SHP77 treated with DMSO at 0.1 percent for 48 hours (cell line): ENCODE data around the gene EVX2.

Source experiments
- DNase-seq: peaks from one replicate; lab custom pipeline; 2025; lab: John Stamatoyannopoulos, UW

Gene EVX2

DNA sequence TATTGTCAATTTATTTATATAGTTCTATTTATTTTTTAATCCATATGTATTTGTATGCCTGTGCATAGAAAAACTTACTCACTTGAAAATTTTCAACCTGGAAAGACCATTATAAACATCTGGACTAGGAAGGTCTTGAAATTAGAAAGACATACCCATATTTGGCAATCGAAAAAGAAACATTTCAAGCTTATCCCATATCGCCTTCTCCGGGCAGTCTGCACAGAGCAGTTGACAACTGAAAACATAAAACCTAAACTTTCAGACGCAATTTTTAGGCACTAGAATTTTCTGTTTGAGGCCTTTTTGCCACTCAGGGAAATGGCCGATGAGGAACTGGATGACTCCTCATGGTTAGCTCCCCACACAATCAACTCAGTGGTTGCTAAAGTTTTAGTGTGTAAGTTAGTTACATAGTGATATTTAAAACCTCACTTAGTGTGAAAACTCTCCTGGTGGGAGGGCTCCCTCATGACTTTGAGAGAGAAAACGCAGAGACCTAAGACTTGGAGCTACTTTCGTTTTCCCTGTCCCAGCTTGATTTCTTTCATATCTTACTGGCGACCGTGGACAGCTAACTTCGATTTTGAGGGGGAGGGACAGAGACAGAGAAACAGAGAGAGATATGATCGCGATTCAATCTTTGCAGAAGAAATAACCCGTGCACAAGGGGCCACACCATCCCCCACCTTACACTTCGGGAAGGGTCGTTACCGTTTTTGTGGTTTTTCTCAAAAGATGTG, 12.7 kb upstream of the EVX2 start:
- no peak for DNase-seq

- no peak for DNase-seq
Measured at GRCh38 chr2:176095421-176095820, 11.7 kb upstream of the EVX2 start.

DNA sequence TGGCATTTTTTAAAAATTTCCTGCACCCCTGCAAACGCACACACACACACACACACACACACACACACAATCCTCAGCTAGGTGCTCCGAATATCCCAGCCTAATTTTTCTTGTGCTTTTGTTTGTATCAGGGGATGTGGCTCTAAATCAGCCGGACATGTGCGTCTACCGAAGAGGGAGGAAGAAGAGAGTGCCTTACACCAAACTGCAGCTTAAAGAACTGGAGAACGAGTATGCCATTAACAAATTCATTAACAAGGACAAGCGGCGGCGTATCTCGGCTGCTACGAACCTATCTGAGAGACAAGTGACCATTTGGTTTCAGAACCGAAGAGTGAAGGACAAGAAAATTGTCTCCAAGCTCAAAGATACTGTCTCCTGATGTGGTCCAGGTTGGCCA, 10.6 kb upstream of the EVX2 start:
- DNase-seq = no peak

DNA sequence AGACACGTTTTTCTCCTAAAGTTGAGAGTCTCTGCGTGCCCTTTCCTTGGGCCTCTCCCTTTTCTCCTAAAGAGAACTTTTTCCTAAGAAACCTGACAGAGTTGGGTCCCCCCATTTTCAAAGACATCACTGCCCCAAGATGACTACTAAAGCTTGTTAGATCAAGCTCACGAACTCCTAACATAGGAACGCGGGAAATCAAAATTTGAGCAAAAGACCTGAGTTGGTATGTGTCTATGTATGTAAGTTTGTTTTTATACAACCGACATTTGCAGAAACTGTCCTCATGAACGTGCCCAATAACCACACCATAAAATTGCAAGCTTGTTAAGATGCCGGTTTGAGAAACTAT, 10.1 kb upstream of the EVX2 start:
- no peak for DNase-seq

DNA sequence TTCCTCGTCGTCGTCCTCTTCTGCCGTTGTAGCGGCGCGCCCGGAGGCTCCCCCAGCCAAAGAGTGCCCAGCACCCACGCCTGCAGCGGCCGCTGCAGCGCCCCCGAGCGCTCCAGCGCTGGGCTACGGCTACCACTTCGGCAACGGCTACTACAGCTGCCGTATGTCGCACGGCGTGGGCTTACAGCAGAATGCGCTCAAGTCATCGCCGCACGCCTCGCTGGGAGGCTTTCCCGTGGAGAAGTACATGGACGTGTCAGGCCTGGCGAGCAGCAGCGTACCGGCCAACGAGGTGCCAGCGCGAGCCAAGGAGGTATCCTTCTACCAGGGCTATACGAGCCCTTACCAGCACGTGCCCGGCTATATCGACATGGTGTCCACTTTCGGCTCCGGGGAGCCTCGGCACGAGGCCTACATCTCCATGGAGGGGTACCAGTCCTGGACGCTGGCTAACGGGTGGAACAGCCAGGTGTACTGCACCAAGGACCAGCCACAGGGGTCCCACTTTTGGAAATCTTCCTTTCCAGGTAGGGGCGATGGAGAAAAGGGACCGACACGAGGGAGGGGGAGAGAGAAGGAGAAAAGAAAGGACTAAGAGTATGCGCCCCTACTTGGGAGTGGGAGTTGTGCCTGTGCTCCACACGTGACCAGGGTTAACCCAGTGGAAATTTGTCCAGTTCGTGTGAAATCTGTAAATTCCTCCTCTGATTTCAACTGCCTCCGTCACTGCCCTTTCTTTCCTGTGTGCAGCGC, 9.6 kb upstream of the EVX2 start:
- DNase-seq = no peak

DNA sequence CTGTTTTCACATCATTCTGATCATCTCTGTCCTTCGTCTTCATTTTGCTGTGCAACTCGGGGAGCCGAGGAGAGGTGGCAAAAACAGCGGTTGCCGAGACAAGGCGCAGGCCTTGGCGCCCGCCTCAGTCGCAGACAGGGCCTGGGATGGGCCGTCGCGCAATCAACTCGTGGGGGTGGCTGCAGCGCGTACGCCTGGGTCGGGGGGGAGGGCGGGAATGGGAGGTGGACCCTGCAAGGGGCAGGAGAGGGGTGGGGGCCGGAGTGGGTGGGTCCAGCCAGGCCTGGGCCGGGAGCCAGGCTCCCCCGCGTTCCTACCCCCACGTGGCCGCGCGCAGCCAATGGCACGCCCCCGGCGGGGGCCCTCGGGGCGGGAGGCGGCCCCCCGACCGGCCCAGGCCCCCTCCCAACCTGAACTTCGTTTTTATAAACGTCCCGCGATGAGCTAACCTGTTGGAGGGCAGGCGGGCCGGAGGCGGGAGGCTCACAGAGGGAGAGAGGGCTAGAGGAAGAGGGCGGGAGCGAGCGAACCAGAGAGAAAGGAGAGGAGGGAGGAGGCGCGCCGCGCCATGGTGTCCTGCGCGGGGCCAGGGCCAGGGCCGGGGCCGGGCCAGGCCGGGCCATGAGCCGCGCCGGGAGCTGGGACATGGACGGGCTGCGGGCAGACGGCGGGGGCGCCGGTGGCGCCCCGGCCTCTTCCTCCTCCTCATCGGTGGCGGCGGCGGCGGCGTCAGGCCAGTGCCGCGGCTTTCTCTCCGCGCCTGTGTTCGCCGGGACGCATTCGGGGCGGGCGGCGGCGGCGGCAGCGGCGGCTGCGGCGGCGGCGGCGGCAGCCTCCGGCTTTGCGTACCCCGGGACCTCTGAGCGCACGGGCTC, 8.7 kb upstream of the EVX2 start, which contains the start of gene HOXD13:
Gene HOXD13, plus strand, starts transcription at position 452 of the 875 bp plus-strand sequence. Its CDS starts 170 bp downstream, at position 622.
- DNase-seq = no peak

GRCh38 chr2:176091329-176092258, 7.8 kb upstream of the EVX2 start:
- DNase-seq = no peak

DNA sequence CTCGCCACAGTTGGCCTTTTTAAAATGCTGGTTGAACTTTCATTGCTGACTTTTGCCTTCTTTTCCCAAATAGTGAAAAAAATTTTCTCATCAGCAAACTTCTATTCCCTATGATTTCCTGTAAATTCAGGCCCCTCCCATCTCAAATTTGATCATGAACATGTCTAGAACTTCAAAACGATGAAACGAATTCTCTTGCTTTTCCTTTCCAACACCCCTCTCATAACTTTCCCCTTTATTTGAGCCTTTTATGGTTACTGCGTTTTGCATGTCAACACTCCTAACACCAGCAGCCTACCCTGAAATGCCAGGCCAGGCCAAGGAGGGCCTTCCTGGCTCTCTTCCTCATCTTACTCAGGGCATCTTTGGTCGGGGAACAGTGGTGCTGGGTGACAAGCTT, 7.1 kb upstream of the EVX2 start:
- no peak for DNase-seq

DNA sequence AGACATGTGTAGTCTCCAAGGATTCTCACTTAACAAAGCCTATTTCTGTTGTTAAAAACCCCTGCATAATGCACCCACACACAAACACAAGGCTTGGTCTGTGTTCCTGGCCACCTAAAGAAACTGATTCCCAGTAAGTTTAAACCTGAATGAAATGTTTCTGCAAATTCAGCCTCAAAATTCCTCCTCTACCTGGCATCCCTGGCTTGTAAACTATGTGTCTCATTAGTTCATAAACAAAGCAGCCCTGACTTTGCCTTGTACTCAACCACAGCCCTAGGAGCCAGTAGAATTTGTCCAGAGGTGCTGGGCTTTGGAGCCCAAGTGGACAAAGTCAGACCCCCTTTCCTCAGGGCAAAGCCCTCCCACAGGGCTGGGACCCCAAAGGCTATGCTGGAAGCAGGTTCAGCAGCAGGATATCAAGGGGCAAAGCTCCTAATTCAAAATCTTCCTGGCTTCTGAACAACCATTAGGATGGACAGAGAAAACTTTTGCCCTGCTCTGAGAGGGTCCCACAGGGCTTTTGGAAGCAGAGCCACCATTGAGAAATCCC, 6.2 kb upstream of the EVX2 start:
- DNase-seq = no peak

DNA sequence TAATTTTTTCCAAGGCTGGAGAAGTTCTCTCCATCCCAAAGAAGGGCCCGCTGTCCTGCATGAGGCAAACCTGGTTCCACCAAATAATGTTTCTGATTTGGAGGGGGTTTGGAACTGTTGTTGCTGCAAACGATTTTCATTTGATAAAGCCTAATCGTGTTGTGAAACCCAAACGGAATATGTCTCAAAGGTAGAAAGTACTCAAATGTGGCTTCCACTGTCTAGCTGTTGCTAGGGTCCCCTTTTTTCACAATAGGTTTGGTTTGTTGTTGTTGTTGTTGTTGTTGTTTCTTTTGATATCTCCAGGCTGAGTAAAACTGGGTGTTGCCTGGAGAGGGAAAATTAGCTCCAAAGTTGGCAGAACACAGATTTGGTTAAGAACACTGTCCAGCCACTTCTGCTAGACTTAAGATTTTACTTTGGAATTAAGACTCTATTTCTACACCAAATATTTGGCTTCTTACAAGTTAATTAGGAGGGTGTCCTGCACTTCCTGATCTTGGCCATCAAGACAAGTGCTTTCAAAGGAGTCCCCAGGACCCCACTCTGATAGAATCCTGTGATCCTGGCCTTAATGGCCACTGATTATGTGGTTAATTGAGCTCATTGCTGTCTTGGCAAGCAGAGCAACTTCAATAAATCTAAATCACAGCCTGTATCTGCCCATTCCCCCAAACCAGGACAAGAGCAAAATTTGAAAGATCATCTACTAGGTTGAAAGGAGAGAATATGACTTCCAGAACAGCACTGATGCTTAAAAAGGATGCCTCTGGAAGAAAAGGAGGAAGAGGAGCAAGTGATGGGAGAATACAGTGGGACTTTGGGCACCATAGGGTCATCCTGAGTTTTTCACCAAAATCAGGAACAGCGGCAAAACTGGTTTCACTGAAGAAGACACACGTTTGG, 5.4 kb upstream of the EVX2 start:
- no peak for DNase-seq

GRCh38 chr2:176088048-176088936, 4.5 kb upstream of the EVX2 start:
- no peak for DNase-seq

GRCh38 chr2:176087330-176088047, 3.7 kb upstream of the EVX2 start:
- DNase-seq = no peak

- no peak for DNase-seq
Measured at GRCh38 chr2:176085861-176086771, 2.4 kb upstream of the EVX2 start.

GRCh38 chr2:176085120-176085788, 1.5 kb upstream of the EVX2 start:
- DNase-seq = no peak

- DNase-seq = no peak
Measured at GRCh38 chr2:176084611-176085119, 903 bp upstream of the EVX2 start.
